Astrocyte of the hippocampus (primary cell): Measurements from ENCODE around the gene GPRIN1.

Experiments used
- DNase-seq: peaks from one replicate; pipeline ENCODE4 v3.0.0; 2011; ENCODE audit warnings: low read depth, low spot score

The GPRIN1 gene

GRCh38 chr5:176609724-176610434 is at the start of gene GPRIN1:
Gene GPRIN1 (minus strand): TSS chr5:176610156. CDS start chr5:176599834, 10,322 bp downstream.
- peak; percentile 91 for DNase-seq

GRCh38 chr5:176659512-176659839 is 49.5 kb upstream of the GPRIN1 start:
- DNase-seq, result no peak

GRCh38 chr5:176658817-176659511 is 49.0 kb upstream of the GPRIN1 start:
- peak; percentile 57 for DNase-seq

GRCh38 chr5:176658007-176658599 is 48.1 kb upstream of the GPRIN1 start:
- DNase-seq, result peak; percentile 80

GRCh38 chr5:176656467-176656990 is 46.6 kb upstream of the GPRIN1 start:
- DNase-seq, result no peak

- DNase-seq, result no peak
These were observed 44.9 kb upstream of the GPRIN1 start for GRCh38 chr5:176654856-176655255.

- no peak for DNase-seq
These were observed 43.7 kb upstream of the GPRIN1 start for GRCh38 chr5:176653401-176654385.

GRCh38 chr5:176652136-176652535 is 42.2 kb upstream of the GPRIN1 start:
- peak; percentile 19 for DNase-seq

- no peak for DNase-seq
These were observed 41.6 kb upstream of the GPRIN1 start for GRCh38 chr5:176651472-176651980.

- DNase-seq, result no peak
These were observed 40.5 kb upstream of the GPRIN1 start for GRCh38 chr5:176650354-176650884.

GRCh38 chr5:176648474-176649194 is 38.7 kb upstream of the GPRIN1 start:
- no peak for DNase-seq

GRCh38 chr5:176647843-176648473 is 38.0 kb upstream of the GPRIN1 start:
- peak; percentile 67 for DNase-seq

- peak; percentile 100 for DNase-seq
These were observed 37.3 kb upstream of the GPRIN1 start, which contains the start of gene TSPAN17 for GRCh38 chr5:176647030-176647842. Gene TSPAN17 (plus strand): TSS chr5:176647484. CDS start chr5:176647616, 132 bp downstream.

- DNase-seq, result no peak
These were observed 36.7 kb upstream of the GPRIN1 start for GRCh38 chr5:176646707-176647029.

GRCh38 chr5:176646049-176646706 is 36.2 kb upstream of the GPRIN1 start:
- no peak for DNase-seq

- no peak for DNase-seq
These were observed 35.1 kb upstream of the GPRIN1 start for GRCh38 chr5:176644878-176645670.

- DNase-seq, result no peak
These were observed 34.3 kb upstream of the GPRIN1 start for GRCh38 chr5:176644294-176644693.
